Putamen (tissue), 1 donor: ENCODE measurements around the gene GPX3.

Experiments
- DNase-seq: peaks from one replicate; pipeline ENCODE4 v3.0.0-alpha.2; 2016; ENCODE audit warnings: low spot score

The GPX3 gene

GRCh38 chr5:151014680-151015343 is 5.6 kb upstream of the GPX3 start:
- DNase-seq = no peak

- no peak for DNase-seq
Measured at GRCh38 chr5:151015974-151016587, 4.3 kb upstream of the GPX3 start.

GRCh38 chr5:151016700-151017099 is 3.7 kb upstream of the GPX3 start:
- no peak for DNase-seq

GRCh38 chr5:151017897-151018296 is 2.5 kb upstream of the GPX3 start:
- DNase-seq = no peak

GRCh38 chr5:151018846-151019245 is 1.5 kb upstream of the GPX3 start:
- no peak for DNase-seq

GRCh38 chr5:151019331-151019730 is 1.1 kb upstream of the GPX3 start:
- DNase-seq = no peak

GRCh38 chr5:151021746-151022145 is 1.4 kb downstream of the GPX3 start:
- DNase-seq = no peak

GRCh38 chr5:151022511-151023018 is 2.2 kb downstream of the GPX3 start:
- peak; percentile 80 for DNase-seq

GRCh38 chr5:151023047-151023615 is 2.7 kb downstream of the GPX3 start:
- no peak for DNase-seq

- no peak for DNase-seq
Measured at GRCh38 chr5:151023651-151024050, 3.3 kb downstream of the GPX3 start.

GRCh38 chr5:151024440-151025249 is 4.3 kb downstream of the GPX3 start:
- no peak for DNase-seq

- DNase-seq = no peak
Measured at GRCh38 chr5:151025250-151025606, 4.8 kb downstream of the GPX3 start.

- DNase-seq = no peak
Measured at GRCh38 chr5:151026088-151026487, 5.7 kb downstream of the GPX3 start.

- no peak for DNase-seq
Measured at GRCh38 chr5:151026679-151027078, 6.3 kb downstream of the GPX3 start.

- DNase-seq = no peak
Measured at GRCh38 chr5:151027961-151028479, 7.6 kb downstream of the GPX3 start.

- no peak for DNase-seq
Measured at GRCh38 chr5:151028717-151029116, 8.3 kb downstream of the GPX3 start.

GRCh38 chr5:151029179-151030055 is 9.0 kb downstream of the GPX3 start:
- DNase-seq = no peak

- DNase-seq = no peak
Measured at GRCh38 chr5:151030056-151030336, 9.6 kb downstream of the GPX3 start.

- no peak for DNase-seq
Measured at GRCh38 chr5:151030379-151030778, 10.0 kb downstream of the GPX3 start.

GRCh38 chr5:151031554-151031953 is 11.2 kb downstream of the GPX3 start:
- peak; percentile 36 for DNase-seq

- no peak for DNase-seq
Measured at GRCh38 chr5:151033217-151033934, 13.0 kb downstream of the GPX3 start.
